Naive thymus-derived CD4-positive, alpha-beta T cell (primary cell): Measurements from ENCODE around the gene UBXN6. TPM values are rescaled to one million over a fixed set of nuclear protein-coding genes. Genes with fewer than 3 reads are reported as not detected.

Experiments
- ATAC-seq: fragments of 150-1000 bp; cut with Tn5 transposase; 2 replicates; pipeline ENCODE4 v1.10.0; 2021; ENCODE audit warnings: mild to moderate bottlenecking, moderate library complexity
- CTCF ChIA-PET: fragments of 350-600 bp; sonication (Branson Sonifier 250); formaldehyde crosslinking; loops from one replicate; lab custom pipeline; 2021; ENCODE audit warnings: antibody characterized with exemption; lab: Charles Lee
- POLR2A ChIA-PET: fragments of 350-600 bp; sonication (Branson Sonifier 250); formaldehyde crosslinking; loops from one replicate; lab custom pipeline; 2021; ENCODE audit warnings: antibody characterized with exemption, inconsistent platforms; lab: Charles Lee
- DNase-seq, 9 donors: peaks; one replicate each; pipeline versions ENCODE4 v3.0.0 to v3.0.0-alpha.2; 2020 to 2022; ENCODE audit warnings: mixed read lengths in 1 of 9
- H3K27ac ChIP-seq: one replicate; pipeline ENCODE4 v1.7.0; 2013; ENCODE audit warnings: mild to moderate bottlenecking, low read depth, low read length, moderate library complexity
- H3K27me3 ChIP-seq, 2 donors: one replicate each; pipeline ENCODE4 v1.7.0; 2013; ENCODE audit warnings: low read length in 2 of 2, mild to moderate bottlenecking in 2 of 2, moderate library complexity in 2 of 2; ENCODE audit not compliant: control insufficient read depth in 2 of 2, insufficient read depth in 2 of 2
- H3K36me3 ChIP-seq, 3 experiments: 1 replicate in 2 of 3; 2 replicates in 1 of 3; pipeline ENCODE4 v1.7.0; 2013; ENCODE audit warnings: low read length in 3 of 3, mild to moderate bottlenecking in 3 of 3, moderate library complexity in 1 of 3; ENCODE audit not compliant: insufficient read depth in 3 of 3, control insufficient read depth in 2 of 3
- H3K4me1 ChIP-seq, 2 donors: one replicate each; pipeline ENCODE4 v1.7.0; 2013; ENCODE audit warnings: low read length in 2 of 2, mild to moderate bottlenecking in 2 of 2, moderate library complexity in 1 of 2; ENCODE audit not compliant: control insufficient read depth in 2 of 2, insufficient read depth in 2 of 2
- H3K4me3 ChIP-seq: 2 replicates; pipeline ENCODE4 v1.7.0; 2013; ENCODE audit warnings: mild to moderate bottlenecking, low read length
- H3K9me3 ChIP-seq, 3 experiments: 1 replicate in 2 of 3; 2 replicates in 1 of 3; pipeline ENCODE4 v1.7.0; 2013; ENCODE audit warnings: low read length in 3 of 3; ENCODE audit not compliant: control insufficient read depth in 2 of 3
- H3K27ac Mint-ChIP-seq, 9 donors: one replicate each; pipeline ENCODE4 v1.8.0; 2020 to 2022; ENCODE audit warnings: mixed read lengths in 9 of 9, mild to moderate bottlenecking in 8 of 9, moderate library complexity in 5 of 9, inconsistent platforms in 2 of 9
- H3K27me3 Mint-ChIP-seq, 5 donors: one replicate each; pipeline ENCODE4 v1.8.0; 2021 to 2022; ENCODE audit warnings: mixed read lengths in 5 of 5, mild to moderate bottlenecking in 1 of 5
- H3K36me3 Mint-ChIP-seq, 5 donors: one replicate each; pipeline ENCODE4 v1.8.0; 2020 to 2022; ENCODE audit warnings: mixed read lengths in 5 of 5, mild to moderate bottlenecking in 3 of 5, inconsistent platforms in 1 of 5
- H3K4me1 Mint-ChIP-seq, 7 donors: one replicate each; pipeline ENCODE4 v1.8.0; 2020 to 2022; ENCODE audit warnings: mixed read lengths in 7 of 7, mild to moderate bottlenecking in 3 of 7, inconsistent platforms in 1 of 7
- H3K4me3 Mint-ChIP-seq, 10 donors: one replicate each; pipeline ENCODE4 v1.8.0; 2020 to 2022; ENCODE audit warnings: mild to moderate bottlenecking in 10 of 10, mixed read lengths in 10 of 10, moderate library complexity in 6 of 10, inconsistent platforms in 2 of 10
- H3K9me3 Mint-ChIP-seq, 11 donors: one replicate each; pipeline ENCODE4 v1.8.0; 2020 to 2022; ENCODE audit warnings: mixed read lengths in 11 of 11, mild to moderate bottlenecking in 4 of 11, inconsistent platforms in 1 of 11, moderate library complexity in 1 of 11
- intact Hi-C, 2 donors: fragments of 100-400 bp; cut with micrococcal nuclease; formaldehyde crosslinking; loops; one replicate each; pipeline ENCODE4 v1.15.1; 2023
- polyA plus RNA-seq, 2 donors: library from polyadenylated mRNA; unstranded; fragments of 300-500 nt; fragmentation: Illumina TruSeq; gene quantifications; one replicate each; pipeline ENCODE4 v1.2.3, GENCODE V29; 2021
- total RNA-seq, 6 experiments: library from RNA in 5 of 6; stranded (reverse) in 5 of 6; gene quantifications; 1 replicate in 5 of 6; 2 replicates in 1 of 6; pipeline ENCODE4 v1.2.3 and lab custom pipeline; 2021 to 2026

Gene UBXN6
- total and polyA plus RNA-seq, 7 experiments from 2014 or later, result 5.4 to 68.6 (median 50.3) TPM

GRCh38 chr19:4483385-4483784 is 25.8 kb upstream of the UBXN6 start:
- no peak overlapping the region for H3K4me3 Mint-ChIP-seq
- H3K36me3 Mint-ChIP-seq, result peaks cover 0 to 21% (median 8%) of the 10 kb centered on the region in 5 donors
- no peak overlapping the region for H3K4me3 ChIP-seq
- H3K9me3 ChIP-seq, result no peaks in the 10 kb centered on the region
- DNase-seq (no peak), ATAC-seq (no peak)
- no peaks in the 10 kb centered on the region for H3K4me1 ChIP-seq
- H3K9me3 Mint-ChIP-seq, result no peaks in the 10 kb centered on the region
- CTCF ChIA-PET, result no interaction called here
- no peaks in the 10 kb centered on the region for H3K27me3 Mint-ChIP-seq
- H3K4me1 Mint-ChIP-seq, result peaks cover 0 to 3% (median 0%) of the 10 kb centered on the region in 7 donors
- H3K27ac Mint-ChIP-seq, result peak overlapping the region in 1 of 9 donors; percentile 16
- no peak overlapping the region for H3K27ac ChIP-seq
- no peaks in the 10 kb centered on the region for H3K27me3 ChIP-seq
- POLR2A ChIA-PET, result interaction anchor here (0.6 kb wide), 1 partner anchor 20 kb away, joined by 3 read pairs; no protein-coding TSS in a partner anchor
- intact Hi-C loops, result no loop called here
- peaks cover 0 to 24% (median 0%) of the 10 kb centered on the region in 3 experiments for H3K36me3 ChIP-seq

GRCh38 chr19:4482721-4483364 is 25.2 kb upstream of the UBXN6 start:
- no peaks in the 10 kb centered on the region for H3K9me3 Mint-ChIP-seq
- no peak overlapping the region for H3K27ac Mint-ChIP-seq
- POLR2A ChIA-PET, result no interaction called here
- intact Hi-C loops, result no loop called here
- no peak overlapping the region for H3K4me3 ChIP-seq
- no peak for ATAC-seq
- no peak overlapping the region for H3K27ac ChIP-seq
- H3K36me3 ChIP-seq, result peaks cover 0 to 27% (median 0%) of the 10 kb centered on the region in 3 experiments
- H3K9me3 ChIP-seq, result no peaks in the 10 kb centered on the region
- DNase-seq, result no peak
- H3K4me3 Mint-ChIP-seq, result no peak overlapping the region
- H3K27me3 Mint-ChIP-seq, result no peaks in the 10 kb centered on the region
- H3K4me1 Mint-ChIP-seq, result peaks cover 0 to 3% (median 0%) of the 10 kb centered on the region in 7 donors
- no peaks in the 10 kb centered on the region for H3K27me3 ChIP-seq
- H3K36me3 Mint-ChIP-seq, result peaks cover 0 to 19% (median 7%) of the 10 kb centered on the region in 5 donors
- CTCF ChIA-PET, result no interaction called here
- no peaks in the 10 kb centered on the region for H3K4me1 ChIP-seq

- Mint-ChIP-seq H3K27me3 (no peaks in the 10 kb centered on the region), H3K4me3 (no peak overlapping the region), H3K4me1 (peaks cover 5 to 24% (median 18%) of the 10 kb centered on the region in 7 donors), H3K9me3 (no peaks in the 10 kb centered on the region), H3K36me3 (peaks cover 1 to 15% (median 8%) of the 10 kb centered on the region in 5 donors), H3K27ac (no peak overlapping the region)
- DNase-seq, result no peak
- H3K27ac ChIP-seq, result no peak overlapping the region
- no peaks in the 10 kb centered on the region for H3K9me3 ChIP-seq
- H3K27me3 ChIP-seq, result no peaks in the 10 kb centered on the region
- H3K36me3 ChIP-seq, result peaks cover 0 to 31% (median 0%) of the 10 kb centered on the region in 3 experiments
- no peak overlapping the region for H3K4me3 ChIP-seq
- intact Hi-C loops, result loop anchor here in 1 of 2 donors (10.0 kb wide), 1 partner anchor 922 kb away; the partner anchor contains the start of gene MFSD12
- POLR2A ChIA-PET, result no interaction called here
- CTCF ChIA-PET, result interaction anchor here (0.5 to 0.6 kb wide), 2 partner anchors 234 to 259 kb away, joined by 3 read pairs; no protein-coding TSS in a partner anchor
- ATAC-seq, result no peak
- H3K4me1 ChIP-seq, result peaks cover 5 to 7% of the 10 kb centered on the region in 2 donors
Measured at GRCh38 chr19:4477034-4477801, 19.6 kb upstream of the UBXN6 start.

- peaks cover 11 to 29% (median 24%) of the 10 kb centered on the region in 7 donors for H3K4me1 Mint-ChIP-seq
- ChIA-PET POLR2A (interaction anchor here (0.6 to 4.6 kb wide), 3 partner anchors 17 to 154 kb away, joined by 3 to 41 read pairs (median 3); partner anchors contain the start of genes SH3GL1 and UBXN6), CTCF (no interaction called here)
- no peak for DNase-seq
- peaks cover 7 to 12% of the 10 kb centered on the region in 2 donors for H3K4me1 ChIP-seq
- no peaks in the 10 kb centered on the region for H3K27me3 ChIP-seq
- H3K4me3 ChIP-seq, result no peak overlapping the region
- peak overlapping the region; percentile 37 for H3K27ac ChIP-seq
- H3K27ac Mint-ChIP-seq, result peak overlapping the region in 8 of 9 donors; percentile 22 to 83 (median 56)
- no peaks in the 10 kb centered on the region for H3K27me3 Mint-ChIP-seq
- peaks cover 1 to 12% (median 8%) of the 10 kb centered on the region in 5 donors for H3K36me3 Mint-ChIP-seq
- H3K9me3 ChIP-seq, result no peaks in the 10 kb centered on the region
- intact Hi-C loops, result loop anchor here (5.0 to 10.0 kb wide), 8 partner anchors 147 to 1898 kb away; partner anchors contain the start of genes ALKBH7 (in 2 of the 2), EEF2 (in 2 of the 2), DPP9 (in 1 of the 2) and MFSD12 (in 1 of the 2)
- no peak for ATAC-seq
- H3K9me3 Mint-ChIP-seq, result no peaks in the 10 kb centered on the region
- peaks cover 0 to 28% (median 0%) of the 10 kb centered on the region in 3 experiments for H3K36me3 ChIP-seq
- H3K4me3 Mint-ChIP-seq, result peak overlapping the region in 9 of 10 donors; percentile 66 to 87 (median 78)
Measured at GRCh38 chr19:4474514-4475022, 17.0 kb upstream of the UBXN6 start.

GRCh38 chr19:4473763-4474513 is 16.3 kb upstream of the UBXN6 start:
- peak overlapping the region in 9 of 10 donors; percentile 66 to 87 (median 78) for H3K4me3 Mint-ChIP-seq
- Histone ChIP-seq H3K27ac (peak overlapping the region; percentile 37), H3K27me3 (no peaks in the 10 kb centered on the region), H3K36me3 (peaks cover 0 to 28% (median 0%) of the 10 kb centered on the region in 3 experiments), H3K4me1 (peaks cover 7 to 12% of the 10 kb centered on the region in 2 donors), H3K4me3 (no peak overlapping the region), H3K9me3 (no peaks in the 10 kb centered on the region)
- POLR2A ChIA-PET, result interaction anchor here (0.5 to 4.6 kb wide), 4 partner anchors 16 to 250 kb away, joined by 3 to 41 read pairs (median 3); partner anchors contain the start of gene UBXN6
- H3K27me3 Mint-ChIP-seq, result no peaks in the 10 kb centered on the region
- H3K27ac Mint-ChIP-seq, result peak overlapping the region in 8 of 9 donors; percentile 22 to 83 (median 56)
- DNase-seq, result no peak
- CTCF ChIA-PET, result interaction anchor here (0.5 kb wide), 1 partner anchor 124 kb away, joined by 3 read pairs; no protein-coding TSS in a partner anchor
- intact Hi-C loops, result loop anchor here (5.0 to 10.0 kb wide), 8 partner anchors 147 to 1898 kb away; partner anchors contain the start of genes ALKBH7 (in 2 of the 2), EEF2 (in 2 of the 2), DPP9 (in 1 of the 2) and MFSD12 (in 1 of the 2)
- no peaks in the 10 kb centered on the region for H3K9me3 Mint-ChIP-seq
- H3K36me3 Mint-ChIP-seq, result peaks cover 1 to 12% (median 8%) of the 10 kb centered on the region in 5 donors
- peaks cover 11 to 29% (median 24%) of the 10 kb centered on the region in 7 donors for H3K4me1 Mint-ChIP-seq
- ATAC-seq, result no peak
